NCI-H1417 treated with DMSO at 0.1 percent for 48 hours (cell line): ENCODE measurements around the gene ANKRD53.
"Not testable (repeated sequence)": the region's sequence is repeated elsewhere in the genome, so short reads cannot be mapped to it uniquely, and the experiment has no call there.

Experiments
- DNase-seq: peaks from one replicate; lab custom pipeline; 2025; lab: John Stamatoyannopoulos, UW

Gene ANKRD53

DNA sequence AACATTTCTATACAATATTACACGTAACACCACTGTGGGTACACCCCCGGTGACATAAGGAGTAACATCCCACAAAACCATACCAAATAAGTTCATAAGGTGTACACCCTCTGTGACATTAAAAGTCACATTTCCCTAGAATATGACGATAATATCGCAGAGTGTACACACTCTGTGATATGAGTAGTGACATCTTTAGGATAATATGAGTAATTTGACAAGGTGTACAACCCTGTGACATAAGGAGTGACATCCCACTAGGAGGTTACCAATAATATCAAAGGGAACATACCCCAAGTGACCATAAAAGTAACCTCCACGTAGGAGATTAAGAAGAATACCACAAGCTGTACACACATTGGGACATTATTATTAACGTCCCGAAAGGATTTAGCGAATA, 40.2 kb downstream of the ANKRD53 start:
- no peak for DNase-seq

DNA sequence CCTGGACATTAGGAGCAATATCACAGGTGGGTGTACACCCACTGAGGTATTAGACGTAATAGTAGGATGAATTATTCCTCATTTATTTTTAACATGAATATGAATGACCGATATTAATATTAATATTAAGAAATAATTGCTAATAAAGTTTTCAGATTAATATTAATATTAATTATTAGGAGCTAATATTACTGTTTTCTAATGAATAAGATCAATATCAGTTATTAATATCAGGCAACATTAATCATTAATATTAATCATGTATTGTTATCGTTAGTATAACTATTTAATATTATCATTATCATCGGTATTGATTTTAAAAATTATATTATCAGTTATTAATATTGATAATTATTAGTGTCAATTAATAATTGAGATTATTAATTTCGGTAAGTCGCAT, 41.6 kb downstream of the ANKRD53 start:
- DNase-seq, result not testable (repeated sequence)

DNA sequence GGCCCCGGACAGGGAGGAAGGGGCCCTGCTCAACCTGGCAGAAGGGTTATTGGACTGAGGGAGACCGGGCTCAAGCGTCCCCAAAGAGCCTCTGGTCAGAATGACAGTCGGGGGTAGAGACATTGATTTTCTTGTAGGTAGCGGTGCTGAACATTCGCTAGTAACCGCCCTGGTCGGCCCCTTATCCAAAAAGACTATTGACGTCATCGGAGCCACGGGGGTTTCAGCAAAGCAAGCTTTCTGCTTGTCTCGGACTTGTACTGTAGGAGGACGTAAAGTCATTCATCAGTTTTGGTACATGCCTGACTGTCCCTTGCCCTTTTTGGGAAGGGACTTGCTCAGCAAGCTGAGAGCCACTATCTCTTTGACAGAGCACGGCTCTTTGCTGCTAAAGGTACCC, 43.0 kb downstream of the ANKRD53 start:
- not testable (repeated sequence) for DNase-seq

DNA sequence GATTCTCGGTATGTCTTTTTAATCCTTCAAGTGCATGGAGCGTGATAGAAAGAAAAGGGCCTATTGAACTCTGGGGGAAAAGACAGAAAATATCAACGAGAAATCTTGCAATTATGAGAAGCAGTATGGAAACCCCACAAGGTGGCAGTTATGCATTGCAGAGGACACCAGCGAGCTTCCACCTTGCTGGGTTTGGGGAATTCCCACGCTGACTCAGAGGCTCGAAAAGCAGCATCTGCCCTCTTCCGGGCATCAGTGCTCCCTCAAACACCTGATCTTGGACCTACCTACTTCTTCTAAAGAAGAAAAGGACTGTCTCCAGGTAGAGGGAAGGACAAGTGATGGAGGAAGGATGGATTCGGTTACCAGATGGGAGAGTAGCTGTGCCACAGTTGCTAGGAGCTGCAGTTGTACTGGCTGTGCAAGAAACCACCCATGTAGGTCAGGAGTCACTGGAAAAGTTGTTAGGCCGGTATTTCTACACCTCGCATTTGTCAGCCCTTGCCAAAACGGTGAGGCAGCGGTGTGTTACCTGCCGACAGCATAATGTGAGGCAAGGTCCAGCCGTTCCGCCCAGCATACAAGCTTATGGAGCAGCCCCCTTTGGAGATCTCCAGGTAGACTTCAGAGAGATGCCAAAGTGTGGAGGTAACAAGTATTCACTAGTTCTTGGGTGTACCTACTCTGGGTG, 45.3 kb downstream of the ANKRD53 start:
- not testable (repeated sequence) for DNase-seq
